Body of pancreas (tissue), 4 donors: ENCODE data around the gene ZFAND3. TPM values are rescaled to one million over a fixed set of nuclear protein-coding genes. Genes with fewer than 3 reads are reported as not detected.

Source experiments
- ATAC-seq: fragments of 150-250 bp; one replicate; pipeline ENCODE4 v1.9.1; 2016
- DNase-seq, 4 donors: peaks; one replicate each; pipeline ENCODE4 v3.0.0-alpha.2; 2019
- H3K27ac ChIP-seq, 4 donors: fragments of 200-600 bp; sonication (generic); 1 replicate in 3 of 4; 2 replicates in 1 of 4; pipeline versions ENCODE4 v1.5.1 to v1.6.1; 2016 to 2019; ENCODE audit warnings: mild to moderate bottlenecking in 1 of 4, mixed read lengths in 1 of 4, moderate library complexity in 1 of 4
- H3K27me3 ChIP-seq, 2 donors: fragments of 200-600 bp; sonication (generic); one replicate each; pipeline ENCODE4 v1.6.0; 2016; ENCODE audit warnings: mild to moderate bottlenecking in 1 of 2
- H3K36me3 ChIP-seq, 2 donors: fragments of 200-600 bp; sonication (generic); replicated peaks in 1 of 2; 2 replicates each; pipeline ENCODE4 v1.5.1; 2016; ENCODE audit warnings: low read depth in 2 of 2; ENCODE audit not compliant: insufficient read depth in 1 of 2
- H3K4me1 ChIP-seq: fragments of 200-600 bp; sonication (generic); one replicate; pipeline ENCODE4 v1.6.0; 2016
- H3K4me3 ChIP-seq, 2 donors: fragments of 200-600 bp; sonication (generic); 1 replicate in 1 of 2; 2 replicates in 1 of 2; pipeline ENCODE4 v1.5.1; 2016 to 2019
- H3K9me3 ChIP-seq, 3 donors: fragments of 200-600 bp; sonication (generic); 1 replicate in 2 of 3; 2 replicates in 1 of 3; pipeline ENCODE4 v1.5.1; 2016
- CTCF ChIP-seq, 7 experiments: fragments of 450-650 bp in 4 of 7; fragments of 200-600 bp in 3 of 7; sonication (generic) in 3 of 7; IDR thresholded peaks; one replicate each; pipeline ENCODE4 v1.5.1; 2016 to 2019; ENCODE audit warnings: antibody characterized with exemption in 7 of 7
- POLR2A ChIP-seq, 3 donors: fragments of 450-650 bp; IDR thresholded peaks; one replicate each; pipeline ENCODE4 v1.6.1; 2016; ENCODE audit warnings: antibody characterized with exemption in 3 of 3, mild to moderate bottlenecking in 2 of 3
- WGBS, 2 donors: methylation state at CpG; one replicate each; pipeline ENCODE4 v1.1.5; 2017; 5-methylcytosine and 5-hydroxymethylcytosine counted together
- intact Hi-C: fragments of 100-400 bp; cut with DNase I; formaldehyde crosslinking; loops from one replicate; pipeline ENCODE4 v1.15.1; 2023
- total RNA-seq, 2 donors: library from RNA; depleted of rRNA; stranded (reverse); fragments of >200 nt; gene quantifications; one replicate each; pipeline ENCODE4 v1.1.0, GENCODE V29; 2016

ZFAND3 gene
- total RNA-seq, 2 donors from 2014 or later, result 20.8 to 27.0 TPM

GRCh38 chr6:37793067-37793466, 26.5 kb upstream of the ZFAND3 start:
- Histone ChIP-seq H3K27ac (no peak overlapping the region), H3K27me3 (no peaks in the 10 kb centered on the region), H3K9me3 (no peaks in the 10 kb centered on the region), H3K4me1 (peaks cover 21% of the 10 kb centered on the region), H3K36me3 (no peaks in the 10 kb centered on the region), H3K4me3 (no peak overlapping the region)
- WGBS, 2 donors, result 75 to 81% methylated on average over 4 to 5 of the region's 6 CpGs
- DNase-seq, result no peak
- intact Hi-C loops, result no loop called here
- no peak for ATAC-seq
- TF ChIP-seq POLR2A (IDR thresholded peaks at IDR 0.05), result no peak
- TF ChIP-seq CTCF (IDR thresholded peaks at IDR 0.05), result no peak

- DNase-seq (no peak), ATAC-seq (no peak)
- TF ChIP-seq POLR2A (IDR thresholded peaks at IDR 0.05), result no peak
- no peak for TF ChIP-seq CTCF (IDR thresholded peaks at IDR 0.05)
- no peaks in the 10 kb centered on the region for H3K27me3 ChIP-seq
- intact Hi-C loops, result no loop called here
- WGBS, 2 donors, result 0 to 23% methylated on average over 1 of the region's 1 CpG
- H3K4me1 ChIP-seq, result peaks cover 21% of the 10 kb centered on the region
- no peaks in the 10 kb centered on the region for H3K36me3 ChIP-seq
- H3K4me3 ChIP-seq, result no peak overlapping the region
- H3K27ac ChIP-seq, result no peak overlapping the region
- no peaks in the 10 kb centered on the region for H3K9me3 ChIP-seq
Measured at GRCh38 chr6:37794825-37795224, 24.7 kb upstream of the ZFAND3 start.

GRCh38 chr6:37798436-37799262, 20.9 kb upstream of the ZFAND3 start:
- TF ChIP-seq POLR2A (IDR thresholded peaks at IDR 0.05), result no peak
- TF ChIP-seq CTCF (IDR thresholded peaks at IDR 0.05), result no peak
- Histone ChIP-seq H3K9me3 (no peaks in the 10 kb centered on the region), H3K27me3 (no peaks in the 10 kb centered on the region), H3K36me3 (no peaks in the 10 kb centered on the region), H3K4me1 (peaks cover 4% of the 10 kb centered on the region), H3K4me3 (no peak overlapping the region), H3K27ac (no peak overlapping the region)
- intact Hi-C loops, result no loop called here
- WGBS, 2 donors, result 90% methylated on average over 11 of the region's 11 CpGs
- ATAC-seq, result no peak
- no peak for DNase-seq

GRCh38 chr6:37799263-37799644, 20.3 kb upstream of the ZFAND3 start:
- ATAC-seq (no peak), DNase-seq (no peak)
- Histone ChIP-seq H3K9me3 (no peaks in the 10 kb centered on the region), H3K27me3 (no peaks in the 10 kb centered on the region), H3K36me3 (no peaks in the 10 kb centered on the region), H3K4me1 (peaks cover 4% of the 10 kb centered on the region), H3K4me3 (no peak overlapping the region), H3K27ac (no peak overlapping the region)
- intact Hi-C loops, result no loop called here
- no peak for TF ChIP-seq CTCF (IDR thresholded peaks at IDR 0.05)
- no peak for TF ChIP-seq POLR2A (IDR thresholded peaks at IDR 0.05)
- 49 to 61% methylated on average over 3 to 5 of the region's 5 CpGs for WGBS, 2 donors
